PC-3 (cell line): ENCODE results near the gene SDHC. TPM values are rescaled to one million over a fixed set of nuclear protein-coding genes. Genes with fewer than 3 reads are reported as not detected.

Source experiments
- ATAC-seq: fragments of 200-7000 bp; cut with Tn5 transposase; 2 replicates; pipeline ENCODE4 v1.9.1; 2020; ENCODE audit warnings: mild to moderate bottlenecking, moderate library complexity
- BruUV-seq: library from RNA; stranded (reverse); fragments of 400-500 nt; replicated peaks from 2 replicates; lab custom pipeline; 2021; lab: Mats Ljungman, UMichigan
- CTCF ChIA-PET: fragments of 300-600 bp; sonication (Branson Sonifier 250); formaldehyde crosslinking; loops from one replicate; lab custom pipeline; 2022; ENCODE audit warnings: antibody characterized with exemption; lab: Charles Lee
- POLR2A ChIA-PET: fragments of 300-600 bp; sonication (Branson Sonifier 250); formaldehyde crosslinking; loops from one replicate; lab custom pipeline; 2022; ENCODE audit warnings: antibody characterized with exemption; ENCODE audit not compliant: unreplicated experiment; lab: Charles Lee
- DNase-seq: peaks from one replicate; pipeline ENCODE4 v3.0.0-alpha.2; 2015
- H2AFZ ChIP-seq: fragments of 300-600 bp; sonication (generic); 2 replicates; pipeline ENCODE4 v1.6.0; 2016; ENCODE audit warnings: antibody characterized with exemption, low read length
- H3F3A ChIP-seq: fragments of 300-600 bp; sonication (generic); one replicate; pipeline ENCODE4 v1.6.0; 2017; ENCODE audit warnings: antibody characterized with exemption, low read length, control low read depth, mild to moderate bottlenecking; ENCODE audit not compliant: unreplicated experiment
- H3K27ac ChIP-seq: fragments of 300-600 bp; sonication (generic); 2 replicates; pipeline ENCODE4 v1.5.1; 2016; ENCODE audit warnings: mild to moderate bottlenecking, low read length
- H3K27me3 ChIP-seq: fragments of 300-600 bp; sonication (generic); 2 replicates; pipeline ENCODE4 v1.6.1; 2016; ENCODE audit warnings: low read length, mixed read lengths
- H3K36me3 ChIP-seq: fragments of 300-600 bp; sonication (generic); 2 replicates; pipeline ENCODE4 v1.6.1; 2016; ENCODE audit warnings: low read depth, mixed run types, low read length, mixed read lengths
- H3K4me1 ChIP-seq: fragments of 300-600 bp; sonication (generic); 2 replicates; pipeline ENCODE4 v1.5.1; 2016; ENCODE audit warnings: low read length; ENCODE audit not compliant: insufficient read depth
- H3K4me2 ChIP-seq: fragments of 300-600 bp; sonication (generic); 2 replicates; pipeline ENCODE4 v1.6.0; 2016; ENCODE audit warnings: low read length
- H3K4me3 ChIP-seq: fragments of 300-600 bp; sonication (generic); 2 replicates; pipeline ENCODE4 v1.5.1; 2016; ENCODE audit warnings: mild to moderate bottlenecking, low read length, mixed read lengths
- H3K79me2 ChIP-seq: fragments of 300-600 bp; sonication (generic); 2 replicates; pipeline ENCODE4 v1.6.1; 2017; ENCODE audit warnings: low read length, mixed read lengths
- H3K9ac ChIP-seq: fragments of 300-600 bp; sonication (generic); 2 replicates; pipeline ENCODE4 v1.6.0; 2016; ENCODE audit warnings: mild to moderate bottlenecking, low read length
- H3K9me2 ChIP-seq: fragments of 300-600 bp; sonication (generic); replicated peaks from 2 replicates; pipeline ENCODE4 v1.6.1; 2016; ENCODE audit warnings: mixed run types, low read length, mixed read lengths
- H3K9me3 ChIP-seq: fragments of 300-600 bp; sonication (generic); 2 replicates; pipeline ENCODE4 v1.6.1; 2016; ENCODE audit warnings: low read length, mixed read lengths
- H4K20me1 ChIP-seq: fragments of 300-600 bp; sonication (generic); 2 replicates; pipeline ENCODE4 v1.6.1; 2016; ENCODE audit warnings: low read length, mixed read lengths
- CTCF ChIP-seq: fragments of 300-600 bp; sonication (generic); conservative IDR thresholded peaks from 2 replicates; pipeline ENCODE4 v1.5.1; 2017; ENCODE audit warnings: antibody characterized with exemption, low read depth, mild to moderate bottlenecking, low read length
- EZH2 ChIP-seq: fragments of 300-600 bp; sonication (generic); IDR thresholded peaks from one replicate; pipeline ENCODE4 v1.6.1; 2017; ENCODE audit warnings: antibody characterized with exemption, mild to moderate bottlenecking, low read length; ENCODE audit not compliant: unreplicated experiment
- EZH2phosphoT487 ChIP-seq: fragments of 300-600 bp; sonication (generic); IDR thresholded peaks from 2 replicates; pipeline ENCODE4 v1.6.1; 2018; ENCODE audit warnings: mild to moderate bottlenecking, antibody characterized with exemption, low read length, borderline replicate concordance
- intact Hi-C: fragments of 100-400 bp; cut with micrococcal nuclease; formaldehyde crosslinking; loops from 2 replicates; pipeline ENCODE4 v1.9.0; 2023
- total RNA-seq: library from RNA; depleted of rRNA; stranded (reverse); fragments of >200 nt; gene quantifications from 2 replicates; pipeline ENCODE4 v1.2.3, GENCODE V29; 2014

SDHC gene
- total RNA-seq, 1 experiment from 2014 or later = 26.1 TPM

GRCh38 chr1:161364332-161364731 lies 50.2 kb downstream of the SDHC start:
- Histone ChIP-seq H4K20me1 (no peaks in the 10 kb centered on the region), H3K9me3 (no peaks in the 10 kb centered on the region), H3K4me1 (peaks cover 3% of the 10 kb centered on the region; the same call in 1 of the 2 replicates), H3K79me2 (no peaks in the 10 kb centered on the region), H2AFZ (no peak overlapping the region), H3K27me3 (no peaks in the 10 kb centered on the region), H3K27ac (no peak overlapping the region), H3K9ac (no peak overlapping the region), H3F3A (no peaks in the 10 kb centered on the region), H3K4me3 (no peak overlapping the region), H3K4me2 (no peak overlapping the region), H3K9me2 (no peaks in the 10 kb centered on the region), H3K36me3 (peaks cover 18% of the 10 kb centered on the region; the same call in 1 of the 2 replicates)
- BruUV-seq = no TSS peak
- intact Hi-C loops = loop anchor here (5.0 kb wide), 1 partner anchor 42 kb away; no protein-coding TSS in a partner anchor
- no peak for TF ChIP-seq CTCF
- no peak for DNase-seq
- CTCF ChIA-PET = no interaction called here
- POLR2A ChIA-PET = no interaction called here
- no peak for ATAC-seq

GRCh38 chr1:161365207-161365606 lies 51.0 kb downstream of the SDHC start:
- POLR2A ChIA-PET = no interaction called here
- no TSS peak for BruUV-seq
- intact Hi-C loops = no loop called here

More at GRCh38 chr1:161365207-161365606, 51.0 kb downstream of the SDHC start:
- Histone ChIP-seq H3K79me2 (no peaks in the 10 kb centered on the region), H3K4me3 (no peak overlapping the region), H3K4me2 (no peak overlapping the region), H3K27me3 (no peaks in the 10 kb centered on the region), H3K9me2 (no peaks in the 10 kb centered on the region), H3K9ac (no peak overlapping the region), H2AFZ (no peak overlapping the region), H3K9me3 (no peaks in the 10 kb centered on the region), H3K4me1 (peaks cover 3% of the 10 kb centered on the region; the same call in 1 of the 2 replicates), H3F3A (no peaks in the 10 kb centered on the region), H4K20me1 (no peaks in the 10 kb centered on the region), H3K27ac (no peak overlapping the region), H3K36me3 (peaks cover 18% of the 10 kb centered on the region; the same call in 1 of the 2 replicates)
- CTCF ChIA-PET = no interaction called here
- DNase-seq (no peak), ATAC-seq (no peak)
- TF ChIP-seq EZH2phosphoT487 = no peak
- no peak for TF ChIP-seq EZH2
- no peak for TF ChIP-seq CTCF
